ENCODE results near the gene ETV5.
A peak's percentile ranks its signal among the peaks of the same experiment; 100 is the strongest.

ETV5 gene

DNA sequence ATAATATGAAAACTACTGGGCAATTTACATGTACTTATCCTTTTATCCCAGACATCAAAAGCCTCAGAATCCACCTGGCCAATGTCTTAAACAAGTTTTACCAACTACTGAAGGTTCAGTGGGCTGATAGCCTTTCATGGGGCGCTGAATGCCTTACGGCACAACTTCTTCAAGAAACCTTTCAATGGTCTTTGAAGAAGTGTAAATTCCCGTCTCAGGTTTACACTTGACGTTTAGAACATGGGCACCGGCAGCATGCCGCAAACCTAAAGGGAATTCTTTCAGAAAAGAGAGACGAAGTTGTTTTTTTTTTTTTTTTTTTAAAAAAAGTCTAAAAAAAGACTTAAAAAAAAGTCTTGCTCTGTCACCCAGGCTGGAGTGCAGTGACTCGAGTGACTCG is 39.7 kb downstream of the ETV5 start:
- Histone ChIP-seq H3K4me3 (peak overlapping the region in 2 of 10 experiments; percentile 3 to 17; a peak in 1 of 20 replicates), H3K36me3 (peaks cover 19 to 98% (median 39%) of the 10 kb centered on the region in 11 experiments), H3K27ac (peak overlapping the region in 7 of 11 experiments; percentile 23 to 70 (median 63); a peak in 12 of 22 replicates)

DNA sequence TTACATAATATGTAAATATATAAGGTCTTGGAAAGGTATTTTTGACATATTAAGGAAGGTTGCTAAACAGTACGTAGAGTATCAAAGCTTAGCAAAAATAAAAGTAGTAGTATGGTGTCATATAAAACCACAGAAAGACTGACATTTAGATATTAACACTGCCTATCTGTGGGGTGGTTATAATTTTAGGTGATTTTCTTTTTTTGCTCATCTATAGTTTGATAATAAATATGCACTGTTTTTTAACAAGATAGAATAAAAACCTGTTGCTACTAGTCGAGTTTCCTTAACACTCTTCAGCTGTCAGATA is 40.7 kb downstream of the ETV5 start:
- Histone ChIP-seq H3K4me2 (peak overlapping the region; percentile 16 to 89 (median 68); a peak in 20 of 22 replicates), H3K9ac (peak overlapping the region in 4 of 11 experiments; percentile 19 to 58 (median 51); a peak in 9 of 22 replicates), H4K20me1 (peaks cover 0 to 100% (median 0%) of the 10 kb centered on the region in 11 experiments; a peak in 4 of 22 replicates), H3K9me3 (replicated peaks in 1 of 11) (peaks cover 0 to 6% (median 0%) of the 10 kb centered on the region in 11 experiments; a peak in 4 of 22 replicates), H3K4me3 (peak overlapping the region in 2 of 10 experiments; percentile 18 to 30; a peak in 2 of 20 replicates), H3K27ac (peak overlapping the region in 8 of 11 experiments; percentile 4 to 70 (median 64); a peak in 16 of 22 replicates), H3K27me3 (no peaks in the 10 kb centered on the region), H3K36me3 (peaks cover 19 to 98% (median 38%) of the 10 kb centered on the region in 11 experiments; a peak in 21 of 22 replicates), H3K4me1 (peaks cover 73 to 100% (median 88%) of the 10 kb centered on the region in 10 experiments)
- no peak for TF ChIP-seq Cebpa-rat (IDR thresholded peaks at IDR 0.05)

More for the DNA sequence above, 39.7 kb downstream of the ETV5 start:
- Histone ChIP-seq H3K9ac (peak overlapping the region in 8 of 11 experiments; percentile 1 to 58 (median 18); a peak in 9 of 22 replicates), H3K4me2 (peak overlapping the region; percentile 16 to 89 (median 68)), H3K27me3 (no peaks in the 10 kb centered on the region), H3K9me3 (replicated peaks in 1 of 11) (peaks cover 0 to 8% (median 1%) of the 10 kb centered on the region in 11 experiments; a peak in 12 of 22 replicates), H3K4me1 (peaks cover 63 to 100% (median 85%) of the 10 kb centered on the region in 10 experiments), H4K20me1 (peaks cover 0 to 100% (median 0%) of the 10 kb centered on the region in 11 experiments; a peak in 4 of 22 replicates)
- no peak for TF ChIP-seq Cebpa-rat (IDR thresholded peaks at IDR 0.05)

DNA sequence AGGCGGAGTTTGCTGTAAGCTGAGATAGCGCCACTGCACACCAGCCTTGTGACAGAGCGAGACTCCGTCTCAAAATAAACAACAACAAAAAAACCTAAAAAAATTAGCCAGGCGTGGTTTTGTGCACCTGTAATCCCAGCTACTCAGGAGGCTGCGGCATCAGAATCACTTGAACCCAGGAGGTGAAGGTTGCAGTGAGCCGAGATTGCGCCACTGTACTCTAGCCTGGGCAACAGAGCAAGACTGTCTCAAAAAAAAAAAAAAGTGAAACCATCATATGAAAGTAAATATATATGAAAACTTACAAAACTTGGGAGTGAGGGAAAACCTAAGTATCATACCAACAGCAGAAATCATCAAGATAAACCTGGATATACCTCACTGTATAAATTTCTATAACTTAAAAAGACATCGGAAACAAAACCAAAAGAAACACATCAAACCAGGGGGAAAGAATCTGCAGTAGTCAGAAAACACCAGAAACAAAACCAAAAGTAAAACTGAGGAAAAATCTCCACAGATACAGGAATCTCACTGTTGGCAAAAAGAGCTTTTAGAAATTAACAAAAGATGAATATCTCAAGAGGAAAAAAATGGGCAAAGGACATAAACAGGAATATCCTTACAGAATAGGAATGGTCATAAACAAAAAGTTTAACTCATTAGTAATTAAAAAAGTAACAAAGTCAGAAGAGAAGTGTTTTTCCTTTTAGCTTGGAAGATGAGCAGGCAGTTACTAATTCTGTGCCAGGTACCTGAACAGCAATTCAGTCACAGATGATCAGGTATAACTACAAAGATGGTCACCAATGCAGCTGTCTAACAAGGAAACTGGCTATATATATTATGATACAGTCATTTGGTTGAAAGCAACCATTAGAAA is 41.3 kb downstream of the ETV5 start:
- Histone ChIP-seq H4K20me1 (peaks cover 0 to 100% (median 0%) of the 10 kb centered on the region in 11 experiments; a peak in 4 of 22 replicates), H3K9ac (peak overlapping the region in 9 of 11 experiments; percentile 3 to 58 (median 48); a peak in 13 of 22 replicates), H3K9me3 (replicated peaks in 1 of 11) (peaks cover 0 to 9% (median 0%) of the 10 kb centered on the region in 11 experiments; a peak in 4 of 22 replicates), H3K4me1 (peaks cover 73 to 100% (median 86%) of the 10 kb centered on the region in 10 experiments), H3K27me3 (no peaks in the 10 kb centered on the region), H3K36me3 (peaks cover 15 to 98% (median 38%) of the 10 kb centered on the region in 11 experiments), H3K4me3 (peak overlapping the region in 8 of 10 experiments; percentile 18 to 56 (median 40); a peak in 11 of 20 replicates), H3K4me2 (peak overlapping the region; percentile 16 to 89 (median 68); a peak in 21 of 22 replicates), H3K27ac (peak overlapping the region in 9 of 11 experiments; percentile 31 to 70 (median 63); a peak in 17 of 22 replicates)
- TF ChIP-seq Cebpa-rat (IDR thresholded peaks at IDR 0.05) = peak in 6 of 11 experiments; percentile 42 to 82 (median 57); a peak in 6 of 22 replicates

GRCh38 chr3:186060222-186060621 is 48.7 kb downstream of the ETV5 start:
- Histone ChIP-seq H3K36me3 (peaks cover 52 to 100% (median 85%) of the 10 kb centered on the region in 11 experiments), H3K4me2 (peak overlapping the region; percentile 48 to 82 (median 71); a peak in 21 of 22 replicates), H4K20me1 (peaks cover 0 to 99% (median 0%) of the 10 kb centered on the region in 11 experiments; a peak in 4 of 22 replicates), H3K27ac (peak overlapping the region in 5 of 11 experiments; percentile 39 to 63 (median 59); a peak in 9 of 22 replicates), H3K4me1 (peaks cover 40 to 90% (median 63%) of the 10 kb centered on the region in 10 experiments), H3K4me3 (peak overlapping the region in 1 of 10 experiments; percentile 15; a peak in 1 of 20 replicates), H3K27me3 (no peaks in the 10 kb centered on the region), H3K9ac (peak overlapping the region in 4 of 11 experiments; percentile 23 to 54 (median 35); a peak in 6 of 22 replicates), H3K9me3 (replicated peaks in 1 of 11) (peaks cover 0 to 15% (median 0%) of the 10 kb centered on the region in 11 experiments; a peak in 7 of 22 replicates)
- TF ChIP-seq Cebpa-rat (IDR thresholded peaks at IDR 0.05) = no peak

DNA sequence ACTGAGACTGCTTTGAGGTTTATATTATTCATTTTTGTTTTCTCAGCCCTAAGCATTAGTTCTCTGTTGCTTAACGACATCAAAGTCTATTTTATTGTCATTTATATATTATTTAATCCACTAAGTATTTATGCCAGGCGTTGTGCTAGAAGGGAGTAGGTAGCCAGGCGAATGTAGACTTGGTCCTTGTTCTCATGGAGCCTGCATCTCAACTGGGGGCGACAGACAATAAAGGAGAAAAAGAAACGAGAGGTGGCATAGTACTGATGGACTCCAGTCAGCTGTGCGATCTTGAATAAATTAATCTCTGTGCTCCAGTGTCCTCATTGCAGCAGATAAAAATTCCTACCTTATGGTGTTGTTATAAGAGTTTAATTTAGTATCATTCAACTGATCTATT is 49.7 kb downstream of the ETV5 start:
- H3K9ac ChIP-seq = no peak overlapping the region
- peaks cover 0 to 99% (median 0%) of the 10 kb centered on the region in 11 experiments; a peak in 4 of 22 replicates for H4K20me1 ChIP-seq
- no peaks in the 10 kb centered on the region for H3K27me3 ChIP-seq
- no peak overlapping the region for H3K4me3 ChIP-seq
- peaks cover 0 to 15% (median 0%) of the 10 kb centered on the region in 11 experiments; a peak in 7 of 22 replicates for H3K9me3 ChIP-seq (replicated peaks in 1 of 11)
- TF ChIP-seq Cebpa-rat (IDR thresholded peaks at IDR 0.05) = no peak
- peak overlapping the region in 1 of 11 experiments; percentile 63; a peak in 1 of 22 replicates for H3K27ac ChIP-seq
- peak overlapping the region in 6 of 11 experiments; percentile 28 to 77 (median 72); a peak in 7 of 22 replicates for H3K4me2 ChIP-seq
- H3K4me1 ChIP-seq = peaks cover 30 to 80% (median 52%) of the 10 kb centered on the region in 10 experiments
- H3K36me3 ChIP-seq = peaks cover 54 to 100% (median 85%) of the 10 kb centered on the region in 11 experiments

- Histone ChIP-seq H3K4me2 (peak overlapping the region in 3 of 11 experiments; percentile 2 to 21 (median 10); a peak in 2 of 22 replicates), H3K27me3 (no peaks in the 10 kb centered on the region), H3K4me3 (no peak overlapping the region), H3K9ac (no peak overlapping the region), H4K20me1 (peaks cover 0 to 99% (median 0%) of the 10 kb centered on the region in 11 experiments; a peak in 4 of 22 replicates), H3K36me3 (peaks cover 58 to 100% (median 90%) of the 10 kb centered on the region in 11 experiments), H3K4me1 (peaks cover 23 to 70% (median 43%) of the 10 kb centered on the region in 10 experiments), H3K27ac (peak overlapping the region in 2 of 11 experiments; percentile 2 to 17; a peak in 1 of 22 replicates), H3K9me3 (replicated peaks in 1 of 11) (peaks cover 0 to 12% (median 0%) of the 10 kb centered on the region in 11 experiments; a peak in 7 of 22 replicates)
- no peak for TF ChIP-seq Cebpa-rat (IDR thresholded peaks at IDR 0.05)
These were observed 50.7 kb downstream of the ETV5 start for GRCh38 chr3:186058225-186058624.

GRCh38 chr3:186057594-186057993 is 51.3 kb downstream of the ETV5 start:
- H3K36me3 ChIP-seq = peaks cover 59 to 100% (median 91%) of the 10 kb centered on the region in 11 experiments

GRCh38 chr3:186054792-186055352 is 54.0 kb downstream of the ETV5 start:
- TF ChIP-seq Cebpa-rat (IDR thresholded peaks at IDR 0.05) = no peak
- H3K27ac ChIP-seq = no peak overlapping the region
- H3K4me1 ChIP-seq = peaks cover 0 to 37% (median 14%) of the 10 kb centered on the region in 10 experiments; a peak in 17 of 20 replicates
- no peak overlapping the region for H3K4me3 ChIP-seq
- H3K36me3 ChIP-seq = peaks cover 84 to 100% (median 100%) of the 10 kb centered on the region in 11 experiments
- no peak overlapping the region for H3K9ac ChIP-seq
- no peak overlapping the region for H3K4me2 ChIP-seq
- H3K27me3 ChIP-seq = no peaks in the 10 kb centered on the region
- H3K9me3 ChIP-seq (replicated peaks in 1 of 11) = no peaks in the 10 kb centered on the region
- H4K20me1 ChIP-seq = peaks cover 0 to 99% (median 0%) of the 10 kb centered on the region in 11 experiments; a peak in 4 of 22 replicates

More at GRCh38 chr3:186057594-186057993, 51.3 kb downstream of the ETV5 start:
- no peak overlapping the region for H3K9ac ChIP-seq
- no peak for TF ChIP-seq Cebpa-rat (IDR thresholded peaks at IDR 0.05)
- peaks cover 23 to 64% (median 39%) of the 10 kb centered on the region in 10 experiments for H3K4me1 ChIP-seq
- peaks cover 0 to 6% (median 0%) of the 10 kb centered on the region in 11 experiments; a peak in 6 of 22 replicates for H3K9me3 ChIP-seq (replicated peaks in 1 of 11)
- no peaks in the 10 kb centered on the region for H3K27me3 ChIP-seq
- H3K4me2 ChIP-seq = peak overlapping the region in 1 of 11 experiments; percentile 10; a peak in 2 of 22 replicates
- H4K20me1 ChIP-seq = peaks cover 0 to 99% (median 0%) of the 10 kb centered on the region in 11 experiments; a peak in 4 of 22 replicates
- H3K27ac ChIP-seq = peak overlapping the region in 2 of 11 experiments; percentile 2 to 17; a peak in 1 of 22 replicates
- H3K4me3 ChIP-seq = no peak overlapping the region

Measured in BLaER1 treated with 17β-estradiol and CSF1 and Interleukin-3, amounts not matched to agents 10 nM and 100 nM (cell line).